GM19397 (cell line): ENCODE results near the gene SEC63.
"Not testable (repeated sequence)": the region's sequence is repeated elsewhere in the genome, so short reads cannot be mapped to it uniquely, and the experiment has no call there.

Experiments used
- ATAC-seq: cut with Tn5 transposase; IDR thresholded peaks from one replicate; pipeline ENCODE4 v1.9.1; 2021; ENCODE audit warnings: mild to moderate bottlenecking, moderate library complexity; ENCODE audit not compliant: unreplicated experiment

SEC63 gene

DNA sequence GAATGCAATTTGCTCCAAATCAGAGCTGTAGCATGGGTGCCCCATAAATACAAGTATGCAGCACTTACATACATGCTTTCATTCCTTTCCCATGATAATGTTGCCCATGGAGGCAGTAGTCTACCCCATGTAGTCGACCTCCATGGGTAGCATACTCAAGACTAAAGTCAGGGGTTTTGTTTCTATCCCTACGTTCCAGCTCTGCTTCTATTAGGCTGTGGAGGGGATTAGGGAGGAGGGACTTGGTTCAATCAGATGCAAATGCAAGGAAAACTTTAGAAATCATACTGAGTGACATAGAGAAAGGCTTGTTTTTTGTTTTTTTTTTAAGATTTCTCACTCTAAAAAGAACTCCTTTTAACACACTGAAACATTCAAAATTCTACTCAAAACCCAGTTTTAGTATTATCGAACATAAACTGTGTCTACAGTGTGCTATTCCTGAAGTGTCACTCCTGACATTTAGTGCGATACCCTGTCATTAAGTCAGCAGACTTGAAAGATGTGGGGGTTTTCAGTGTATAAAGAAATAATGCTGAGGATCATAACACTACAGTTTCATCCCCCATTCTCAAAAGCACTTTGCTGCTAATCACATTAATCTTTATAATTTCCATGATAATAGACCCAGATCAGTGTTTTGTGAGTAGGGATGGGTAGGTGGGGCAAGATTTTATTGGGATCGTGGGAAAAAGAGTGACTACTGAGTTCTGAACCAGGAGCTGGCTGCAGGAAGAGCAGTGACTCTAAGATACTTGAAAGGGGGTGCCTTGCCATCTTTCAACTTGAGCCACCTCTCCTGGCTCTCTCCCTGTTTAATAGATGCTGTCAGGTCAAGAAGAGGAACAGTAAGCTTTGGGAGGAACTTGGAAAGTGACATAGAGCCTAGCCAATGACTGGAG is 93.5 kb downstream of the SEC63 start:
- ATAC-seq: no peak

DNA sequence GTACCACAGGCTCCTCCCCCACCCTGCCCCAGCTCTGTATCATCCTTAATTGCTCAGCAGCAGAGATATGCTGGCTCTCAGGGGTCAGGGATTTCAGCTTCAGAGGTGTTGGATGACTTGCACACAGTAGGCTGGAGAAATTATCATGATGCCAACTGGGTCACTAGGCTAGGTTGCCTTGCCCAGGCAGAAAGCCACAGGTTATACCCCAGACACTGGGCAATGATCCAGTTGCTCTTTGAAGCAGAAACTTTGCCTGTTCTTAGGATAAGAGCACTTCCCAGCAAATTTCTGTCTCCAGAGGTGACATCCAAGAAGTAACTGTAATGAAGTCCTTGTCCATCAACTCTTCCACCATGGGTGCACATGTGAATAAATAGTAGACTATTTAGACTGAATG is 95.6 kb downstream of the SEC63 start:
- no peak for ATAC-seq

DNA sequence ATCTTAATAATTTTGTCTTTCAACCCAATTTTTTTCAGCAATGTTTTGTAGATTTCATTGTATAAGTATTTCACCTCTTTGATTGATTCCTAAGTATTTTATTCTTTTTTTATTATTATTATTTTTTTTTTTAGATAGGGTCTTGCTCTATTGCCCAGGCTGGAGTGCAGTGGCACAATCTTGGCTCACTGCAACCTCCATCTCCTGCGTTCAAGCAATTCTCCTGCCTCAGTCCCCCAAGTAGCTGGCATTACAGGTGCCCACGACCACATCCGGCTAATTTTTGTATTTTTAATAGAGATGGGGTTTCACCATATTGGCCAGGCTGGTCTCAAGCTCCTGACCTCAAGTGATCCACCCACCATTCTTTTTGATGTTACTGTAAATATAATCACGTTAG is 97.0 kb downstream of the SEC63 start:
- ATAC-seq: not testable (repeated sequence)

DNA sequence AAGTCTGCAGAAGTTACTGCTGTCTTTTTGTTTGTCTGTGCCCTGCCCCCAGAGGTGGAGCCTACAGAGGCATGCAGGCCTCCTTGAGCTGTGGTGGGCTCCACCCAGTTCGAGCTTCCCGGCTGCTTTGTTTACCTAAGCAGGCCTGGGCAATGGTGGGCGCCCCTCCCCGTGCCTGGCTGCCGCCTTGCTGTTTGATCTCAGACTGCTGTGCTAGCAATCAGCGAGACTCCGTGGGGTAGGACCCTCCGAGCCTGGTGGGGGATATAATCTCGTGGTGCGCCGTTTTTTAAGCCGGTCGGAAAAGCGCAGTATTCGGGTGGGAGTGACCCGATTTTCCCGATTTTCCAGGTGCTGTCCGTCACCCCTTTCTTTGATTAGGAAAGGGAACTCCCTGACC is 97.9 kb downstream of the SEC63 start:
- not testable (repeated sequence) for ATAC-seq

DNA sequence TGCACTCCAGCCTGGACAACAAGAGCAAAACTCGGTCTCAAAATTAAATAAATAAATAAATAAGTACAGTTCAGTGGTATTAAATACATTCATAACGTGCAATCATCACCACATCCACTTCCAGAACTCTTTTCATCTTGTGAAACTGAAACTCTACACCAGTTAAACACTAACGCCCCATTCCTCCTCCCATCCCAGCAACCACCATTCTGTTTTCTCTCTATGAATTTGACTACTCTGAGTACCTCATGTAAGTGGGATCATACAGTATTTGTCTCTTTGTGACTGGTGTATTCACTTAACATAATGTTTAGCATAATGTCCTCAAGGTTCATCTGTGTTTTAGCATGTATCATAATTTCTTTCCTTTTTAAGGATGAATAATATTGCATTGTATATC is 104.8 kb downstream of the SEC63 start:
- no peak for ATAC-seq

DNA sequence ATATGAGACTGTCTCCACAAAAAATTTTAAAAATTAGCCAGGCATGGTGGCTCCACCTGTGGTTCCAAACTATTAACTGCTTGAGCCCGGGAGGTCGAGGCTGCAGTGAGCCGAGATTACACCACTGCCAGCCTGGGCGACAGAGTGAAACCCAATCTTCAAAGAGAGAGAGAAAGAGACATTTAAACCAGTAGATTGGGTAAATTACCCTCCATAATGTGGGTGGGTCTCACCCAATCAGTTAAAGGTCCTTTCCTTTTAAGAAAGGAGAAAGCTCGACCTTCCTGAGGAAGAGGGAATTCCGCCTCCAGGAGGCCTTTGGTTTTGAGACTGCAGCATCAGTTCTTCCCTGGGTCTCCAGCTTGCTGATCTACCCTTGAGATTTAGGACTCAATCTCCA is 108.7 kb downstream of the SEC63 start:
- no peak for ATAC-seq

DNA sequence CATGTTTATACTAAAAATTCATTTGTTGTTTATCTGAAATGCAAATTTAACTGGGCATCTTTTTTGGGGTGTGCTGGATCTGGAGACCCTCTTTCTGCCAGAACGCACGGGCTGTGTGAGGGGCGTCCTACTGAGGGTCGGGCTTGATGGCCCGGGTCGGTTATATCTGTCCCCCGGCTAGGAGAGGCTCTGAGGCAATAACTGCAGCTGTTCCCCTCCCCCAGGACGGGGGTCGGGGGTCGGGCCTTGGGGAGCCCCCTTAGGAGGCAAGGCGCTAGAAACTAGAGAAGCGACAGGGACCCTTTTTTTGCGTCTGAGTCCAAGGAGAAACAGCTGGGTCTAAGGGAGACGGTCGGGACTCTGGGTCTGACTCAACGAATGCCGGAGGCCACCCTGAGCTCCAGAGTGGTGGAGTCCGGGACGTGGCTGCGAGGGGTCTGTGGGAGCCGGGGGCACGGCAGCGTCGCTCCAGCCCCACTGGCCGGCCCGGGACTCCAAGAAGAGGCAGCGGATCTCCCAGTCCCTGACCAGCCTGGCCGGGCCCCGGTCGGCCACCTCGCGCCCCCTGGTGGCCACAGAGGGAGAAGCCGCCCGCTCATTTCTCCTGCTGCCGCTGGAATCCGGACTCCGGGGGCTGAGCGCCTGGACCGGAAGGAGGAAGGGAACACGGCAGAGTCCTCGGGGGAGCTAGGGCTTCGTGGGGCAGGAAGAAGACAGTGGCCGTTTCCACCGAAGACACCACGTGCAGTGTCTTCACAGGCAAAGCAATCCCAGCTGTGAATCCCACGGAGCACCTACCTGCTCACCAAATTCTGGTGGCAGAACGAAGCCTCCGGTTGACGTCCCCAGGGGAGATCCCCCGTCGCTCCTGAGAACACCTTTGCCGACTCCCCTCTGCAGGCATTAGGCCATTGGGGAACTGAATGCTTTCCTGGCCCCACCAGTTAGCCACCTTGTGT is 109.9 kb downstream of the SEC63 start:
- peak; percentile 68 for ATAC-seq

DNA sequence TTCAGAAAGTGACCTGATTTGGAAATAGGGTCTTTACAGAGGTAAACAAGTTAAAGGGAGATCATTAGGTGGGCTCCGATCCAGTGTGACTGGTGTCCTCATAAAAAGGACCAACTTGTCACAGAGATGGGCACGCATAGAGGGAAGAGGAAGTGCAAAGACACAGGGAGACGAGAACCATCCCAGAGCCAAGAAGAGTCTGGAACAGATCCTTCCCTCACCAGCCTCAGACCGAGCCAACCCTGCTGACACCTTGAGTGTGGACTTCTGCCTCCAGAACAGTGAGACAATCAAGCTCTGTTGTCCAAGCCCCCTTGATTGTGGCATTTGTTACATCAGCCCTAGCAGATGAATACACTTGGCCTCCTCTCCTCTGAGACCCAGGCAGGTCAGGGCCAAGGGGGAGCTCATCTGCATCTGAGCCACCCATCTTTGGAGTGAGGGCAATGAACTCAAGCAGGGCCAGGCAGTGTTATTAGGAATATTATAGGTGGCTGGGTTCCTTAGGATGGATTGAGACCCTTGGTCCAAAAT is 111.7 kb downstream of the SEC63 start:
- no peak for ATAC-seq

DNA sequence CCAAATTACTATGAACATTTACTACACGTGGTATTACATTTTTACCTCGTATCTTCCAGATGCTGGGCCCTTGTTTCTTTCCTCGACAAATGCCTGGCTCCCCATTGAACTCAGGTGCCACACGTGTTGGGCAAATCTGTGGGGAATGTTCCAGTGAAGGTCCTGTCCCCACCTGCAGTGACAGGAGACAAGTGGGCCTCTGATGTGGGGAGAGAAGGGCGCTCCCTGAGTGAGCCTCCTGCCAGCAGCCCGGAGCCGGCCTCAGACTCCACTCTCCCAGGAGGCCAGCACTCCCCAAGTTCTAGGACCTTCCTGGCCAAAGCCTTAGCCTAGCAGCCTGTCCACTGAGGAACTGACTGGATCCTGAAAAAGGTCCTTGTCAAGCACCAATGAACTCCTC is 112.2 kb downstream of the SEC63 start:
- no peak for ATAC-seq

DNA sequence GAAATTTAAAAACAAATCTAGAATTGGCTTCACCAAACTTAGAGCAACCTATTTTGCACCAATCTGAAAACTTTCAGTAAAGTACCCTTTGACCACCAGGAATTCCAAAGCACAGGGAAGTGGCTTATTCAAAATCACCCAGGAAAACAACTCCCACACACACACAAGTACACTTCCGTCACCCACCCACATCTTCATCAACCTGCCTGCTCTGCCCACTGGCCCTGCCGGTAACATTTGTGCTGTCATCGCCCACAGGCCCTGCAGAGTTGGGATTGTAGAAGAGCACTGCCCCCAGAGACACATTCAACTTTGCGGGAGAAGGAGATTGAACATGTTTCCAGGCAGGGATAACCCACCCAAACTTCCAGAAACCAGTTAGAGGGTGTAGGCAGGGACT is 114.6 kb downstream of the SEC63 start:
- no peak for ATAC-seq

DNA sequence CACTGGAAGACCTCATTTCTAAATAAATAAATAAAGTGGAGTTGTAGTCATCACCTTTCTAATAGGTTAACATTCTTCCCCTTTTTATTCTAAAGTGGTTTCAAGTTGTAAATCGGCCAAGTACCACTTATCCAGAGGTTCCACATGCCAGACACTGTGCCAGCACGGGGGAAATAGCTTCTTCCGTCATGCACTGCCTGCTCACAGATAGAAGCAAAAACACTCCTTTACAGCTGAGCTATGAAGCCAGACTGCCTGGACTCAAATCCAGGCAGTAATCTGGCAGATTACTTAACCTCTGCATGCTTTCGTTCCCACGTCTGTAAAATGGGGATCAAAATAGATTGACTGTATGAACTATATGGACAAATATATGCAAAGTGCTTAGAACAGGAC is 116.7 kb downstream of the SEC63 start:
- no peak for ATAC-seq

DNA sequence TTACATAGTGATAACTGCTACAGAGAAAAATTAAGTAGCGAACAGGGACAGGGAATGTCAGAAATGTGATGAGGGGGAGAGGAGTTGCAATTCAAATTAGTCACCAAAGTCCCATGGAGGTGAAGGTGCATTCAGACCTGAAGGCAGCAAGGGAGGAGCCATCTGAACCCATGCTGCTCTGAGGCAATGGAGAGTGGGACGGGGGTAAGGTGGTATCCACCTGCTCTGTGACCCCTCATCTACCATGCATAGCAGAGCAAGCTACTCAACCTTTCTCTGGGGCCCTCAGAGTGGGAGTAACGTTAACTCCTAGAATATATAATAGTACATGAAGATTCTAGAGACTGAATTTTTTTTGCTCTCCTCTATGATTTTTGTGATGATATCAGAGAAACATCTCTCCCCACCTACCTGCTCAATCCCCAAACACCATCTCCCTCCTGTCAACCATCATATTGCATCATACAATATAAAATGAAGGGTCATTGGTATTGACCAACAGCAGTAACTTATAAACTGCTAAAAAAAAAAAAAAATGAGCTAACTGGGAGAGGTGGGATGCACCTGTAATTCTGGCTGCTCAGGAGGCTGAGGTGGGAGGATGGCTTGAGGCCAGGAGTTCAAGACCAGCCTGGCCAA is 117.3 kb downstream of the SEC63 start:
- ATAC-seq: no peak

DNA sequence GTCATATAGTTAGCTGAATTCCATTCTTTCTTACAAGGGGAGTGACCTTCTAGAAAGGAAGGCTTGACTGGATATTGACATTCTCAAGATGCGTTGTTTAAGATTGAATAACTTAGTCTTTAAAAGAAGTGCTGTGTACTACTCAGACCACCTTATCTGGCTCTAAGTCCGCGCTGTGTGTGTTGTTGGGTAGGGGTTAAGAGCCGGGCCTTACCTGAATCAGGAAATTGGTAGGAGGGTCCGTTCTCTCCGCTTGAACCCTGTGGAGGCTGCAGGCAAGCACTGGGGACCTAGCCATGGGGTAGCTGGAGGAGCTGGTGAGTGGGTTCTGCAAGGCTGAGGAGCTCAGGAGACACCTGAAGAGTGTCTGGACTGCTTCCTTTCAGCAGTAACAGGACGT is 124.9 kb downstream of the SEC63 start:
- no peak for ATAC-seq

DNA sequence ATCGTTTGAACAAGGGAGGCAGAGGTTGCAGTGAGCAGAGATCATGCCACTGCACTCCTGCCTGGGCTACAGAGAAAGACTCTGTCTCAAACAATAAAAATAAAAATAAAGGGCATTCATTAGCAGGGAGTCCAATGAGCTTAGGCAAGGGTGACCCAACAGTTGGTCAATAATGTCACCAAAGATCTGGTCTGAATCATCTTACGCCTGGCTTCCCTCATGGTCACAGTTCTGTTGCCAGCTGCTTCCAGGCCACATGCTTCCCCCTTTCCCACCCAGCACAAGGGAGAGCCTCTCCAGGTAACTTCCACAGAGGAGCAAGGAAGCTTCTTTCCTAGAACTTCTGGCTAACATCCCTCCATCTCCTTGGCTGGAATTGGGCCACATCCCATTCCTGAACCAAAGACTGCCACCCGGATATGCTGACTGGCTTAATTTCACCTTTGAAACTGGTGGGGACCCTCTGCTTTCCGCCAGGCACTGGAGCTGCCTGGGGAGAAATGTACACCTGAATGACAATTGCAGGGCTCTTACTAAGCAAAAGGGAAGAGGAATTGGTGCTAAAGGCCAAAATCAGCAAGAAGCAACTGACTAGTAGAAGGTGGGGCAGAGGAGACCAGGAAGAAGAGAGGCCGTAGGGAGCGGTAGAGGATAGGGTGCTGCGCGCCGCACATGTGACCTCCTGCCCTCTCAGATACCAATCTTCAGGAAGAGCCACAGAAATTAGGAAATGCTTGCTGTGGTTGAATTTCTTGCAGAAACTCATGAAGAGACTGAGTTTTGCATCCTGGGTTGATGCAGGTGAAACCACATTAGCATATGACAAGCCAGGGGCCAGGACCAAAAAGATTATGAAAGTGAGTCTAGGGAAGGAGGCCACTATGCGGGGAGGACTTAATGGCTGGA is 125.6 kb downstream of the SEC63 start:
- ATAC-seq: no peak

DNA sequence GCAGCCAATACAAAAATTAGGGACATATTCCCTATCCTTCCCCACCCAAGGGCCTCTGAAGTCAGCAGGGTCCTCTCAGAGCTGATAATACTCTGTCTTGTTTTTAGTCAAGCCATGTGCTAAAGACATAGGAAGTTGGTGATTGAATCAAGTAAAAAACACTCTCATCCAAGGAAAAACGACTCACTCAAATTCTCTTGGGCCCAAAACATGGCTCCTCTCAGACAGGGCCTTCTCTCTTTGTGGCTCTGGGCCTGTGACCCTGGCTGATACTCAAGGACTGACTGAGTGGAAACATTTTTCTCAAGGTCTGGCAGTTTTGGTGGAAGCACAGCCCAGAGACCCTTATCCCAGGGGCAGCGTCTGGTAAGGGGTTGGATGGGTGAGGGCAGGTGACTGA is 127.9 kb downstream of the SEC63 start:
- ATAC-seq: no peak

DNA sequence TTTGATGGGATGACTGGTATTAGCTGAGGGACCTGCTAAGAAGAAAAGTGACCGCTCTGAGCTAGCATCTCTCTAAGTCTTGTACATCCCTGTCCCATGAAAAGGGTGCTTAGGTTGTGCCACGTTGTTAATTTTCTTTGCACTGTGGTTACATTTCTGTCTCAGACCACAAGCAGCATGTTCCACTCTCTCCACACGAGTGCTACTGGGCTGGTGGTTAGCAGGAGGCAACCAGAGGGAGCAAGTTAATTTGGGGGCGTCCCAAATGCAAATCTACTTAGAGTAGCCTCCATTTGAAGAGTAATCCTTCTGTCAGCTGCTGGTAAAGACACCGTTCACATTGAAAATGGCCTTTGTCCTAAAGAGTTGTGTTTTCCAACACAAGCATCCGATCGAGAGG is 130.5 kb downstream of the SEC63 start:
- ATAC-seq: no peak

DNA sequence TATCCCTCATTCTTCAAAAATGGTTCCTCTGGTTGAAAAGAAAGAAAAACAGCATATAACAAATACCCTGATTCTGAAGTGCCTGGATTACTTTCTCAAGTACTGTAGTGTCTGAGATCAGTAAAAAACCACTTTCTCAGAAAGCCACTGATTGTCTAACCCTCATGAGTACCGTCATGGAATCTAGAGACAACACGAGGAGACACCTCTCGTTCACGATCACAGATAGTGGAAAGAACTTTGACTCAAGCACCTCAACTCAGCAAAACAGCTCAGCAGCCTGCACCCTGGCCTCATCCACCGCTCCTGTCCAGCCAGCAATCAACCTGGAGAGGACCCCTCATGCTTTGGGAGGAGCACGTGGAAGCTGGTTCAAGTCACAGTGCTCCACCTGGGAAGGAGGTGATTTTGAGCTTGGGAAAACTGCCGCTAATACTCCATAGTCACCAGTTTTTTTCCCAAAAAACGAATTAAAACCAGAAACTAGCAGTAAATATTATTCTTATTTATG is 134.9 kb downstream of the SEC63 start:
- no peak for ATAC-seq

DNA sequence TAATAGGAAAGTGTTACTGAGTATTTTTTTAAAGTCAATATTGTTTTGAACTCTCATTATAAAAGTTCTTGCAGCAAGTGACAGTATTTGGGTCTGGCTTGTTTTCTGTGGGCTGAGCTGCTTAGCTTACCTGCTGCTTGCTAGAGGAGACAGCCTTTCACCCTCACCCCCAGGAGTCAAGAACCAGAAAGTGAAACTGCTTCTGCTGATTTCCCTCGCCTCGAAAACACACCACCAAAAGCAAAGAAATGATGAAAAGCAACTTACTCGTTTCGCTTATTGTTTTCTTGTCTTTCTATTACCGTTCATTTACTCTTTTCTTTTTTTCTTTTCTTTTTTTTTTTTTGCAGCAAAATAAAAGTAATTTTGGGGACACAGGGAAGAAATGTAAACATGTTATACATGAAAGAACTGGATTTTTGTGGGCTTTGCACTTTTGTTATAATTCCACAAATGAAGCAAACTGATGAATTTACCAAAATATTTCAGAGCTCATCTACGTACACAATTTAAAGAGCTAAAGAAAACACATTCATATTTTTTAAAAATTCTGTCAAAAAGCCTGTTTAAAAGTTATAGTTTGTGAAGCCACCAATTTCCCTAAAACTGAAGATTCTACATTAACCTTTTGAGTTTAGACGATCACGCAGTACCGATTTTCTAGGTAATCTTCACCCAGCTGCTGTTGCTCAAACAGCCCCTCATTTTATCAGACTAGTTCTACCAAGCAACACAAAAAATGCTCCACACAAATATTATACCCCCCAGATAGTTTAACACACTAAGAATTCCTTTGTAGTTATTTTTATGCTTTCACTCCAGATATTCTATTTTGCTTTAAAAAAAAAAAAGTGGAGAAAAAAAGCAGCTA is 135.6 kb downstream of the SEC63 start:
- ATAC-seq: no peak

DNA sequence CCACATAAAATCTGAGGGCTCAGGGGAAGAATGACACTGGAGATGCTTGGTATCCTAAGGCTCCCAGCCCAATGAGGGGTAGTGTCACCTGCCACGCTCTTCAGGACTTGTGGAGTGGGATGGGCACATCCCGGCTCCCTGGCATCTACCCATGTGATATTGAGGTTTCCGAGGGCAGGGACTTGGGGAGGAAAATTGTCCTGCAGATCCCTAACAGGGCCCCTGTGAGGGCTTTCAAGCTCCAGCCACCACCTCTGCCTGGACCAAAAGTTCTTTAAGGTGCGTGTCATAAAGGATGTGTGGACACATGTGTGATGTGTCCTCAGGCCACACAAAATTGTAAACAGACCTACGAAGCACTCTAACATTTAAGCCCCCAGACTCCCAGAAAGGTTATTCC is 136.4 kb downstream of the SEC63 start:
- no peak for ATAC-seq
